CD14-positive monocyte (primary cell): ENCODE data around the gene CD200. TPM values are rescaled to one million over a fixed set of nuclear protein-coding genes. Genes with fewer than 3 reads are reported as not detected.

Source experiments
- DNase-seq, 3 donors: peaks; one replicate each; pipeline ENCODE4 v3.0.0-alpha.2; 2011 to 2022
- H2AFZ ChIP-seq: 2 replicates; pipeline ENCODE4 v1.6.0; 2012; ENCODE audit warnings: mild to moderate bottlenecking, low read depth, low read length, inconsistent platforms; ENCODE audit not compliant: insufficient read depth, poor library complexity, severe bottlenecking
- H3K27ac ChIP-seq, 2 donors: 1 replicate in 1 of 2; 2 replicates in 1 of 2; pipeline ENCODE4 v1.5.1; 2012 to 2013; ENCODE audit warnings: low read length in 2 of 2, control low read depth in 1 of 2, inconsistent platforms in 1 of 2, low read depth in 1 of 2, mild to moderate bottlenecking in 1 of 2
- H3K27me3 ChIP-seq, 2 donors: one replicate each; pipeline versions ENCODE4 v1.6.0 to v1.6.1; 2011 to 2013; ENCODE audit warnings: low read length in 2 of 2; ENCODE audit not compliant: control insufficient read depth in 2 of 2, insufficient read depth in 2 of 2
- H3K36me3 ChIP-seq, 2 donors: replicated peaks in 1 of 2; 1 replicate in 1 of 2; 2 replicates in 1 of 2; pipeline versions ENCODE4 v1.5.1 to v1.6.1; 2012 to 2013; ENCODE audit warnings: low read length in 2 of 2, control low read depth in 1 of 2, inconsistent platforms in 1 of 2, mild to moderate bottlenecking in 1 of 2; ENCODE audit not compliant: insufficient read depth in 2 of 2, control insufficient read depth in 1 of 2
- H3K4me1 ChIP-seq, 2 donors: 1 replicate in 1 of 2; 2 replicates in 1 of 2; pipeline versions ENCODE4 v1.5.1 to v1.6.1; 2012 to 2013; ENCODE audit warnings: low read length in 2 of 2, control low read depth in 1 of 2, inconsistent platforms in 1 of 2, mild to moderate bottlenecking in 1 of 2, moderate library complexity in 1 of 2; ENCODE audit not compliant: insufficient read depth in 2 of 2, control insufficient read depth in 1 of 2
- H3K4me2 ChIP-seq: replicated peaks from 2 replicates; pipeline ENCODE3; 2012; ENCODE audit warnings: low read length, moderate library complexity, mild to moderate bottlenecking; ENCODE audit not compliant: poor library complexity, severe bottlenecking; ENCODE audit errors: extremely low read depth
- H3K4me3 ChIP-seq, 3 experiments: fragments of 200-600 bp in 1 of 3; sonication (generic) in 1 of 3; replicated peaks in 1 of 3; 1 replicate in 2 of 3; 2 replicates in 1 of 3; pipeline ENCODE4 v1.5.1; 2011 to 2013; ENCODE audit warnings: low read length in 3 of 3, mild to moderate bottlenecking in 3 of 3, control low read depth in 2 of 3, low read depth in 2 of 3, inconsistent platforms in 1 of 3, moderate library complexity in 1 of 3
- H3K79me2 ChIP-seq: 2 replicates; pipeline ENCODE4 v1.6.0; 2012; ENCODE audit warnings: mild to moderate bottlenecking, control low read depth, inconsistent platforms, low read length, moderate library complexity; ENCODE audit not compliant: insufficient read depth
- H3K9ac ChIP-seq: 2 replicates; pipeline ENCODE4 v1.6.0; 2017; ENCODE audit warnings: low read length, mild to moderate bottlenecking; ENCODE audit not compliant: insufficient read depth, poor library complexity, severe bottlenecking
- H3K9me3 ChIP-seq, 2 donors: replicated peaks in 1 of 2; 1 replicate in 1 of 2; 2 replicates in 1 of 2; pipeline versions ENCODE4 v1.5.1 to v1.6.1; 2012 to 2013; ENCODE audit warnings: low read length in 2 of 2, control low read depth in 1 of 2; ENCODE audit not compliant: control insufficient read depth in 1 of 2, insufficient read depth in 1 of 2
- H4K20me1 ChIP-seq: 2 replicates; pipeline ENCODE4 v1.6.0; 2012; ENCODE audit warnings: mild to moderate bottlenecking, low read length, control low read depth, moderate library complexity; ENCODE audit not compliant: insufficient read depth
- H3K27ac Mint-ChIP-seq, 7 donors: one replicate each; pipeline ENCODE4 v1.8.0; 2020; ENCODE audit warnings: mild to moderate bottlenecking in 7 of 7, mixed read lengths in 7 of 7, moderate library complexity in 6 of 7, inconsistent platforms in 2 of 7
- H3K27me3 Mint-ChIP-seq, 3 donors: one replicate each; pipeline ENCODE4 v1.8.0; 2021 to 2022; ENCODE audit warnings: low read depth in 3 of 3, mild to moderate bottlenecking in 3 of 3, mixed read lengths in 3 of 3, moderate library complexity in 3 of 3, inconsistent platforms in 1 of 3
- H3K36me3 Mint-ChIP-seq, 2 donors: one replicate each; pipeline ENCODE4 v1.8.0; 2020; ENCODE audit warnings: mixed read lengths in 2 of 2, inconsistent platforms in 1 of 2, mild to moderate bottlenecking in 1 of 2
- H3K4me1 Mint-ChIP-seq: one replicate; pipeline ENCODE4 v1.8.0; 2020; ENCODE audit warnings: mild to moderate bottlenecking, mixed read lengths
- H3K4me3 Mint-ChIP-seq, 2 donors: one replicate each; pipeline ENCODE4 v1.8.0; 2020; ENCODE audit warnings: mild to moderate bottlenecking in 2 of 2, mixed read lengths in 2 of 2, moderate library complexity in 1 of 2
- H3K9me3 Mint-ChIP-seq, 7 donors: one replicate each; pipeline ENCODE4 v1.8.0; 2020 to 2022; ENCODE audit warnings: mixed read lengths in 7 of 7, mild to moderate bottlenecking in 6 of 7, moderate library complexity in 6 of 7, inconsistent platforms in 2 of 7
- CTCF ChIP-seq: fragments of 200-600 bp; IDR thresholded peaks from one replicate; pipeline ENCODE4 v1.8.0; 2022; ENCODE audit warnings: antibody characterized with exemption, mild to moderate bottlenecking
- WGBS: methylation state at CpG from one replicate; pipeline ENCODE4 v1.1.5; 2013; ENCODE audit warnings: missing lambda C conversion rate; ENCODE audit not compliant: insufficient coverage; 5-methylcytosine and 5-hydroxymethylcytosine counted together
- intact Hi-C, 2 donors: fragments of 100-400 bp; cut with micrococcal nuclease; formaldehyde crosslinking; loops; one replicate each; pipeline versions ENCODE4 v1.15.0 to v1.15.1; 2023
- polyA plus RNA-seq, 3 donors: library from polyadenylated mRNA; depleted of rRNA in 1 of 3; unstranded in 2 of 3; stranded (reverse) in 1 of 3; fragments of 300-500 nt in 2 of 3; fragments of >200 nt in 1 of 3; fragmentation: Illumina TruSeq in 2 of 3; gene quantifications; 1 replicate in 2 of 3; 2 replicates in 1 of 3; pipeline ENCODE4 v1.2.3, GENCODE V29; 2012 to 2021

CD200 gene
- polyA plus RNA-seq, 3 donors: 0.12 to 0.13 TPM; not detected in 1

GRCh38 chr3:112394003-112394640 is 61.2 kb downstream of the CD200 start:
- WGBS: 90% methylated on average over 2 of the region's 4 CpGs
- Histone ChIP-seq H3K4me1 (peaks cover 26 to 40% of the 10 kb centered on the region in 2 donors), H3K27me3 (no peaks in the 10 kb centered on the region), H4K20me1 (no peaks in the 10 kb centered on the region), H3K9me3 (no peaks in the 10 kb centered on the region), H3K27ac (no peak overlapping the region), H3K4me3 (no peak overlapping the region), H3K4me2 (no peak overlapping the region), H2AFZ (no peak overlapping the region), H3K36me3 (no peaks in the 10 kb centered on the region), H3K9ac (no peak overlapping the region), H3K79me2 (no peaks in the 10 kb centered on the region)
- no peak for TF ChIP-seq CTCF
- no peak for DNase-seq
- peaks cover 0 to 7% (median 2%) of the 10 kb centered on the region in 7 donors for H3K9me3 Mint-ChIP-seq
- no peaks in the 10 kb centered on the region for H3K27me3 Mint-ChIP-seq
- peaks cover 54% of the 10 kb centered on the region for H3K4me1 Mint-ChIP-seq
- H3K4me3 Mint-ChIP-seq: no peak overlapping the region
- no peak overlapping the region for H3K27ac Mint-ChIP-seq
- no peaks in the 10 kb centered on the region for H3K36me3 Mint-ChIP-seq
- intact Hi-C loops: no loop called here

GRCh38 chr3:112395181-112395895 is 62.4 kb downstream of the CD200 start:
- H3K4me3 Mint-ChIP-seq: no peak overlapping the region
- H3K9ac ChIP-seq: no peak overlapping the region
- WGBS: no CpG with 5 or more reads among the region's 5 CpGs

More at GRCh38 chr3:112395181-112395895, 62.4 kb downstream of the CD200 start:
- peak overlapping the region in 1 of 7 donors; percentile 16 for H3K27ac Mint-ChIP-seq
- Histone ChIP-seq H3K27me3 (no peaks in the 10 kb centered on the region), H4K20me1 (no peaks in the 10 kb centered on the region), H3K9me3 (no peaks in the 10 kb centered on the region), H2AFZ (peak overlapping the region; percentile 19), H3K36me3 (no peaks in the 10 kb centered on the region), H3K4me1 (peaks cover 16 to 30% of the 10 kb centered on the region in 2 donors), H3K27ac (no peak overlapping the region), H3K79me2 (no peaks in the 10 kb centered on the region), H3K4me3 (no peak overlapping the region), H3K4me2 (no peak overlapping the region)
- H3K36me3 Mint-ChIP-seq: no peaks in the 10 kb centered on the region
- DNase-seq: no peak
- intact Hi-C loops: no loop called here
- peaks cover 0 to 7% (median 2%) of the 10 kb centered on the region in 7 donors for H3K9me3 Mint-ChIP-seq
- H3K4me1 Mint-ChIP-seq: peaks cover 43% of the 10 kb centered on the region
- no peaks in the 10 kb centered on the region for H3K27me3 Mint-ChIP-seq
- no peak for TF ChIP-seq CTCF
